ENCODE data around the gene ALKBH1. TPM values are rescaled to one million over a fixed set of nuclear protein-coding genes. Genes with fewer than 3 reads are reported as not detected.

Gene ALKBH1
- total and polyA plus RNA-seq, 2 donors (not counting 1 experiment from before 2014, with no cell fraction given) = 8.8 to 21.8 TPM

DNA sequence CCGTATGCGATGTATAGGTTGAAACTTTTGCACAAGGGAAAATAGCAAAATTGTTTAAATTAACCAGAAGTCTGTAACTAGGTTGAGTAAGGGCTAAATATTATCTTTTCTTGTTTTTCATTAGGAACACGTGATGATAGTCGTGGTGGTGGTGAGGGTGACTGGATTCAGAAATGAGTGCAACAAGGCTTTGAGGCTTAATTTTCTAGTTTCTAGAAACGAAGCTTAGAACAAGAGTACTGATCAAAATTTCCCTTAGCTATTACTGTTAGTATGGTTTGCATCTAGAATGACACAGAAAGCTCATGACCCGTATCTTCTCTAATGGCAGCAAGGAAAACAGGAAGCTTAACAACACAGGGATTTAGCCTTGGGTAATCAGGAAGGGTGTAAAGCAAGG, 7.1 kb upstream of the ALKBH1 start:
- no peak overlapping the region for H3K4me3 Mint-ChIP-seq
- CTCF ChIA-PET = no interaction called here
- H3K4me1 Mint-ChIP-seq = peaks cover 6% of the 10 kb centered on the region
- H3K36me3 ChIP-seq (replicated peaks in 1 of 2; ENCODE audit: control extremely low read depth in 1 of 2, control insufficient read depth in 1 of 2, extremely low read depth in 1 of 2, insufficient read depth in 2 of 2, low read length in 1 of 2) = peaks cover 15 to 62% of the 10 kb centered on the region in 2 experiments
- no peak for DNase-seq
- H3K4me1 ChIP-seq (ENCODE audit: control insufficient read depth in 2 of 2, insufficient read depth in 2 of 2, low read length in 2 of 2) = peaks cover 0 to 2% of the 10 kb centered on the region in 2 donors
- 76% methylated on average over 3 of the region's 6 CpGs for WGBS (ENCODE audit: insufficient coverage)
- H3K27me3 Mint-ChIP-seq = no peaks in the 10 kb centered on the region
- TF ChIP-seq, protein P1, sequence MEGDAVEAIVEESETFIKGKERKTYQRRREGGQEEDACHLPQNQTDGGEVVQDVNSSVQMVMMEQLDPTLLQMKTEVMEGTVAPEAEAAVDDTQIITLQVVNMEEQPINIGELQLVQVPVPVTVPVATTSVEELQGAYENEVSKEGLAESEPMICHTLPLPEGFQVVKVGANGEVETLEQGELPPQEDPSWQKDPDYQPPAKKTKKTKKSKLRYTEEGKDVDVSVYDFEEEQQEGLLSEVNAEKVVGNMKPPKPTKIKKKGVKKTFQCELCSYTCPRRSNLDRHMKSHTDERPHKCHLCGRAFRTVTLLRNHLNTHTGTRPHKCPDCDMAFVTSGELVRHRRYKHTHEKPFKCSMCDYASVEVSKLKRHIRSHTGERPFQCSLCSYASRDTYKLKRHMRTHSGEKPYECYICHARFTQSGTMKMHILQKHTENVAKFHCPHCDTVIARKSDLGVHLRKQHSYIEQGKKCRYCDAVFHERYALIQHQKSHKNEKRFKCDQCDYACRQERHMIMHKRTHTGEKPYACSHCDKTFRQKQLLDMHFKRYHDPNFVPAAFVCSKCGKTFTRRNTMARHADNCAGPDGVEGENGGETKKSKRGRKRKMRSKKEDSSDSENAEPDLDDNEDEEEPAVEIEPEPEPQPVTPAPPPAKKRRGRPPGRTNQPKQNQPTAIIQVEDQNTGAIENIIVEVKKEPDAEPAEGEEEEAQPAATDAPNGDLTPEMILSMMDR (IDR thresholded peaks at IDR 0.05) = no peak
- TF ChIP-seq EZH2 (IDR thresholded peaks at IDR 0.05; ENCODE audit: borderline replicate concordance, insufficient read depth, low read depth, low read length, poor library complexity, severe bottlenecking) = no peak
- H2AFZ ChIP-seq (ENCODE audit: insufficient read depth, low read depth, low read length, poor library complexity, severe bottlenecking) = no peak overlapping the region
- no peak overlapping the region for H3K4me3 ChIP-seq (ENCODE audit: control extremely low read depth in 1 of 5, extremely low read depth in 1 of 5, insufficient read depth in 1 of 5, low read depth in 2 of 5, low read length in 4 of 5)
- no peak overlapping the region for H3K4me2 ChIP-seq (replicated peaks; ENCODE audit: low read depth, low read length, poor library complexity, severe bottlenecking)
- no peaks in the 10 kb centered on the region for H3K9me3 Mint-ChIP-seq (ENCODE audit: insufficient read depth)
- intact Hi-C loops (cut with micrococcal nuclease) = no loop called here
- H4K20me1 ChIP-seq (ENCODE audit: control insufficient read depth, insufficient read depth, low read length, poor library complexity, severe bottlenecking) = peaks cover 12% of the 10 kb centered on the region
- H3K27me3 ChIP-seq (replicated peaks in 1 of 4; ENCODE audit: control extremely low read depth in 1 of 4, control insufficient read depth in 3 of 4, insufficient read depth in 4 of 4, low read length in 3 of 4) = no peaks in the 10 kb centered on the region
- no peak for ATAC-seq (ENCODE audit: low read depth)
- peaks cover 36% of the 10 kb centered on the region for H3K79me2 ChIP-seq (ENCODE audit: control insufficient read depth, insufficient read depth, low read length)
- no peak overlapping the region for H3K9ac ChIP-seq (ENCODE audit: low read length)
- POLR2A ChIA-PET = no interaction called here
- no peak overlapping the region for H3K27ac ChIP-seq (ENCODE audit: low read length in 2 of 2)
- no peaks in the 10 kb centered on the region for H3K9me3 ChIP-seq (ENCODE audit: control extremely low read depth in 1 of 3, control insufficient read depth in 2 of 3, insufficient read depth in 1 of 3, low read length in 2 of 3)
- peak overlapping the region; percentile 26 for H3K27ac Mint-ChIP-seq

- no peak overlapping the region for H3K4me3 ChIP-seq (ENCODE audit: control extremely low read depth in 1 of 5, extremely low read depth in 1 of 5, insufficient read depth in 1 of 5, low read depth in 2 of 5, low read length in 4 of 5)
- TF ChIP-seq, protein P1 (IDR thresholded peaks at IDR 0.05) = no peak
- TF ChIP-seq EZH2 (IDR thresholded peaks at IDR 0.05; ENCODE audit: borderline replicate concordance, insufficient read depth, low read depth, low read length, poor library complexity, severe bottlenecking) = no peak
- H3K79me2 ChIP-seq (ENCODE audit: control insufficient read depth, insufficient read depth, low read length) = peaks cover 82% of the 10 kb centered on the region
- no peak overlapping the region for H3K27ac ChIP-seq (ENCODE audit: low read length in 2 of 2)
- DNase-seq = no peak
- no peak overlapping the region for H3K4me2 ChIP-seq (replicated peaks; ENCODE audit: low read depth, low read length, poor library complexity, severe bottlenecking)
- no peaks in the 10 kb centered on the region for H3K9me3 ChIP-seq (ENCODE audit: control extremely low read depth in 1 of 3, control insufficient read depth in 2 of 3, insufficient read depth in 1 of 3, low read length in 2 of 3)
- no peaks in the 10 kb centered on the region for H3K27me3 ChIP-seq (replicated peaks in 1 of 4; ENCODE audit: control extremely low read depth in 1 of 4, control insufficient read depth in 3 of 4, insufficient read depth in 4 of 4, low read length in 3 of 4)
- Mint-ChIP-seq H3K27ac (no peak overlapping the region), H3K9me3 (ENCODE audit: insufficient read depth) (no peaks in the 10 kb centered on the region), H3K27me3 (no peaks in the 10 kb centered on the region), H3K4me1 (peaks cover 37% of the 10 kb centered on the region), H3K4me3 (peak overlapping the region; percentile 0)
- peaks cover 11% of the 10 kb centered on the region for H4K20me1 ChIP-seq (ENCODE audit: control insufficient read depth, insufficient read depth, low read length, poor library complexity, severe bottlenecking)
- no peak overlapping the region for H3K9ac ChIP-seq (ENCODE audit: low read length)
- ATAC-seq (ENCODE audit: low read depth) = no peak
- WGBS (ENCODE audit: insufficient coverage) = 100% methylated on average over 1 of the region's 2 CpGs
- H2AFZ ChIP-seq (ENCODE audit: insufficient read depth, low read depth, low read length, poor library complexity, severe bottlenecking) = no peak overlapping the region
- ChIA-PET POLR2A (no interaction called here), CTCF (no interaction called here)
- intact Hi-C loops (cut with micrococcal nuclease) = no loop called here
- H3K4me1 ChIP-seq (ENCODE audit: control insufficient read depth in 2 of 2, insufficient read depth in 2 of 2, low read length in 2 of 2) = peaks cover 22 to 32% of the 10 kb centered on the region in 2 donors
- peaks cover 13 to 31% of the 10 kb centered on the region in 2 experiments for H3K36me3 ChIP-seq (replicated peaks in 1 of 2; ENCODE audit: control extremely low read depth in 1 of 2, control insufficient read depth in 1 of 2, extremely low read depth in 1 of 2, insufficient read depth in 2 of 2, low read length in 1 of 2)
These were observed 2.5 kb upstream of the ALKBH1 start for GRCh38 chr14:77710364-77710763.
